Caki2 (cell line): ENCODE results near the gene NDUFB11. TPM values are rescaled to one million over a fixed set of nuclear protein-coding genes. Genes with fewer than 3 reads are reported as not detected.
"Not testable (repeated sequence)": the region's sequence is repeated elsewhere in the genome, so short reads cannot be mapped to it uniquely, and the experiment has no call there.

ENCODE experiments used
- DNase-seq: peaks from one replicate; pipeline ENCODE4 v3.0.0-alpha.2; 2015; ENCODE audit warnings: low read depth
- in situ Hi-C: cut with HindIII; loops from 2 replicates; pipeline ENCODE4 v1.10.0; 2016; ENCODE audit warnings: low sequenced_read_pairs, low pct_unique_long_range_greater_than_20kb, mixed read lengths
- total RNA-seq: library from RNA; depleted of rRNA; stranded (reverse); fragments of >200 nt; shearing (Covaris generic); gene quantifications from 2 replicates; pipeline ENCODE4 v1.2.3, GENCODE V29; 2014; ENCODE audit warnings: low replicate concordance

Gene NDUFB11
- total RNA-seq, 1 experiment from 2014 or later: 92.9 TPM

DNA sequence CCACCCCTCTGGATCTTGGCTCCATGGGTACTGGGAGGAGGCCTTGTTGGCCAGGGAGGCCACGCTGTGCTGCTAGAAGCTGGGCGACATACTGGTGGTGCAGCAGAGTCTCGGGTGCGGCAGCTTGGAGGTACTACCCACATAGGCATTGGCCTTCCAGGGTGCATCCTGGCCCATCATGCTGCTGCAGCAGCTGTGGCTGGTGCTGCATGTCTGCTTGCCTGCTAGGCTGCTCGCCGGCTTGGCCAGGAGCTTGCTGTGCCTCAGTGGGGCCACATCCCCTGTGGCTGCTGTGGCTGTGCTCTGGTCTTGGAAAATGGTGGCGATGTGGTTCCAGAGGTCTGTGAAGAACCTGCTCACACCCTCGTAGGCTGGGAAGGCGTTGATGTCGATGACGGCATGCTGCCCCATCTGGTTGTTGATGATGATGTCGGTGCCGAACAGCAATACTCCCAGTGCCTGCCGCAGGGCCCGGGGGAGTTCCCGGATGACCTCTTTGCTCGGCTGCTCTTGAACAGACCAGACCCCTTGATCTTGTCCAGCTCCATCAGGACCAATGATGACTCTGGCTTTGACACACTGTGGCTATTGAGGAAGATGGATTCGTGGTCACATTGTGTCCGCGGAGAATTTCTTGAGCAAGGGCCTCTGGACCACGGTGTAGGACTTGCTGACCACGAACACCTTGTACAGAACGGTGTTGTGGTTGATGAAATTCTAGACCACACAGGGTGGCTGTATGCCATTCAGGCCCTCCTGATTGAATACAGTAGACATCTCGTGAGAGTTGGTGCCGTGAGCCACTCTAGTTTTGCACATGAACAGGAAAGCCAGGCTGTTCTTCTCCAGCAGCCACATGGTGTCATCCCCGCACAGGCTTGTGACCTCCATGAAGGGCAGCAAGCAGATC, 12.4 kb upstream of the NDUFB11 start:
- in situ Hi-C loops: no loop called here
- DNase-seq: no peak

DNA sequence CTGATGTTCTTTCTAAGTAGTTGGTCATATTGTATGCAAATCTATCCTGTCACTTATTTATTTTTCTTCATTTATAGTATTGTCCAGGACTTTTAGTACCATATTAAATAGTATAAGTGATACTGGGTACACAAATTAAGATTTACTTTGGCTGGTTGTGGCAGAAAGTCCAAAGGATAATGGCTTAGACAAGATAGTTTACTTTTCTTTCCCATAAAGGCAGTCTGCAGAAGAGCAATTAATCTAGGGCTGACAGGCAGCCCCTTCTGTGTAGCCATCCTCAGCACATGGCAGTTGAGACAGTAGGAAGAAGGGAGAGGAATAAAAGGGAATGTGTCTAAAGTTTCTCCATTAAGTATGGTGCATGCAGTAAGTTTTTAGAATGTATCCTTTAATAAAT, 6.9 kb upstream of the NDUFB11 start:
- no peak for DNase-seq
- in situ Hi-C loops: no loop called here

DNA sequence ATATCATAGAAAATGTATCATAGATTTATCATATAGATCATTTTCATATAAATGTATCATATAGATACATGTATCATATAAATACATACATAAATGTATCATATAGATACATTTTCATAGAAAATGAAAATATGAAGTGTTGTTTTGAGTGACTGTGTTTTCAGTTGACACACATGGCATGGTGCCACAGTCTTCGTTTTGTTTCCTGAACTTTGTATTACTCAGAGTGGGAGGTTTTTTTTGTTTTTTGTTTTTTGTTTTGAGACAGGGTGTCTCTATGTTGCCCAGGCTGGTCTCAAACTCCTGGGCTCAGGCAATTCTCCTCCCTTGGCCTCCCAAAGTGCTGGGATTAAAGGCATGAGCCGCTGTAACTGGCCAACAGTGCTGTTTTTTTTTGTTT, 4.4 kb upstream of the NDUFB11 start:
- in situ Hi-C loops: no loop called here
- no peak for DNase-seq

DNA sequence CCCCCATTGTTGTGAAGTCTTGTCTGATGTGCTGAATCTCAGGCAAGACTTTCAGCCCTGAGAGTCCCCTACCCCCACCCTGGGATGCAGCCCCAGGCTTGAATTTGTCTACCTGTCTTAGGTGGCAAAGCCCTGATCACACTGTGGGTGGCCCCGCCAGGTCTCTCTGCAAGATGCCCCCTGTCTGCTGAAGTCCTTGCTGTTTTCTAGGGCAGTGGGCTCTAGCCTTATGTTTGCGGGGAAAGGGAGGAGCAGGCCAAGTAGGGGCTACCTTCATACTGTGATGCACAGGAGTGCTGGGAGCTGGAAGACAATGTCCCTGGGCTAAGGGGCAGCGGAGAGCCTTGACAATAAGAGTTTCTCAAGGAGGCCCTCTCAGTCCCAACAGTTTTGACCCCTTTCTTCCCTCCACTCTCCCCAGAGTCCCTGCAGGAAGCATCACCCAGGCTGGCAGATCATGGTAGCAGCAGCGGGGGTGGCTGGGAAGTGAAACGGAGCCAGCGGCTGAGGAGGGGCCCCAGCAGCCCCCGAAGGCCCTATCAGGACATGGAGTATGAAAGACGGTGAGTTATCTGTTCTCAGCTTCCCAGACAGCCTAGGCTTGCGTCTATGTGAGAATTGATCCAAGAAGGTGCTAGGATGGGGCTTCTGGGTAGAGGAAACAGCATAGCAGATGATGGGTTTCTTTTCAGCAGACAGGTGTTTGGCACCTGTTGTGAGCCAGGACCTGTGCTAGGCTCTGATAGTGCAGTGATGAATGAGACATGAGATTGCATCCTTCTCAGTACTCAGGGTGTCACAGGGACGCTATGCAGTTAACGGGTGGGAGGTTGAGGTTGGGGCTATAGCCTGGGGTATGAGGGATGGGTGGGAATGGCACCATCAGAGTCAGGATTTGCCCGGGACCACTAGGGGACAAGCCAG, 2.7 kb upstream of the NDUFB11 start:
- no peak for DNase-seq
- in situ Hi-C loops: no loop called here

DNA sequence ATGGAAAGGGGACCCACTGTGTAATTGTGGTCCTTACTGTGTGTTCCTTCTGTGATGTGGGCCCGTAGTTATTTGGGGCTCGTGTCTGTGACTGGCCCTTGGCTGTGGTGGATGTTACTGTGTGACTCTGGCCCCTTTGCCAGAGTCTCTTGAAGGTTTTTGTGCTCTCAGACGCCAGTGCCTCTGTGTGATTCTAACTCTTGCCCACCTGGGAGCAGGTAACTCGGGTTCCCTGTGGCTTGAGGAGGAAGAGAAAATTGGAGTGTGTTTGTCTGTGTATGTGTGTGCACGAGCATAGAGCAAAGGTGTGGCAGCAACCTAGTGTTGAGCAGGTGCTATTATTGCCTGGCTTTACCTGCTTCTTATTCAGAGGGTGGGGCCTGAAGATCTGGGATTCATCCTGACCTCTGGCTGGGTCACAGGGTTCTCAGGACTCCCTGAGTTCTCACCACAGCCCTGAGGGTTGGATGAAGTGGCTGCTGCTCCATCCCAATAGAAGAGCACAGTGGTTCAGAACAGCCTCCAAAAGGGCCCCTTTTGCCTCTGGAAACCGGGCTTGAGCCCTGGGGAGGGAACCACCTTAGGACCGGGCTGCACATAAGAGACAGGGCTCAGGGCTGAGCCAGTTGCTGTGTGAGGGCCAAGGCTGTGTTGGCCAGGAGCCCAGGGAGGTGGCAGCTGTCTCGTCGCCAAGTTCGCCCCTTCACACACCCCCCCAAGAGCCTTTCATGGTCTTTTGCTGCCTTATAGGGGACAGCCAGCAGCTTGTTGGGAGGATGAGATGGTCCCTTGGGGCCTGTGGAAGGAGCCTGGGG, 1.8 kb upstream of the NDUFB11 start:
- DNase-seq: no peak
- in situ Hi-C loops: no loop called here

DNA sequence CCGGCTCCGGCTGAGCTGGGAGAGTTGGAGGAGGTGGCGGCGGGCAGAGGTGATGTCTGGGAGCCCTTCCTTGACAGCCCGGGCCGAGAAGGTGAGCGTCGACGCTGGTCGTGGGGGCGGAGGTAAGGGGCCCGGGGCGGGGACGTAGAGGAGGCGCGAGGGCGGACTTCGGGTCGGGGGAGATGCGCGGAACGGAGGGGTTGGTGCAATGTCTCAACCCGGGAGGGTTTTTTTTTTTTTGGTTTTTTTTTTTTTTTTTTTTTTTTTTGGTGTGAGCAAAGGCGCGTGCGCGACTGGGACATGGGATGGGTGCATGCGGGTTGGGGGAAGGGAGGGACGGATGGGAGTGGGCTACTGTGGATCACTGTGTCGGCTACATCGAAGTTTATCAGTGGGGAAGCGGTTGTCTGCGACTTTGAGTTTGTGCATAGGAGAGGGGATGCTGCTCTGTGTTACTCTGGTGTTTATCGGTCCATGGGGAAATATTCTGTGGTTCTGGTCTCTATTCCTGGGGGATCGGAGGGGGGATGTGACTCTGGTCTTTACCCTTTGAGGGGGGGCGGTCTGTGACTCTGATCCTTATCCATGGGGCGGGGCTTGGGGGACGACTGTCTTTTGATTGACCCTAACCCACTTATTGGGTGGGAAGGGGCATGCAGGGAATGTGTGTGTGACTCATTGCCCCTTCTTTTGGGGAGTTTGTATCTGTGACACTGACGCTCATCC, 1.1 kb upstream of the NDUFB11 start:
- in situ Hi-C loops: no loop called here
- peak; percentile 10 for DNase-seq

DNA sequence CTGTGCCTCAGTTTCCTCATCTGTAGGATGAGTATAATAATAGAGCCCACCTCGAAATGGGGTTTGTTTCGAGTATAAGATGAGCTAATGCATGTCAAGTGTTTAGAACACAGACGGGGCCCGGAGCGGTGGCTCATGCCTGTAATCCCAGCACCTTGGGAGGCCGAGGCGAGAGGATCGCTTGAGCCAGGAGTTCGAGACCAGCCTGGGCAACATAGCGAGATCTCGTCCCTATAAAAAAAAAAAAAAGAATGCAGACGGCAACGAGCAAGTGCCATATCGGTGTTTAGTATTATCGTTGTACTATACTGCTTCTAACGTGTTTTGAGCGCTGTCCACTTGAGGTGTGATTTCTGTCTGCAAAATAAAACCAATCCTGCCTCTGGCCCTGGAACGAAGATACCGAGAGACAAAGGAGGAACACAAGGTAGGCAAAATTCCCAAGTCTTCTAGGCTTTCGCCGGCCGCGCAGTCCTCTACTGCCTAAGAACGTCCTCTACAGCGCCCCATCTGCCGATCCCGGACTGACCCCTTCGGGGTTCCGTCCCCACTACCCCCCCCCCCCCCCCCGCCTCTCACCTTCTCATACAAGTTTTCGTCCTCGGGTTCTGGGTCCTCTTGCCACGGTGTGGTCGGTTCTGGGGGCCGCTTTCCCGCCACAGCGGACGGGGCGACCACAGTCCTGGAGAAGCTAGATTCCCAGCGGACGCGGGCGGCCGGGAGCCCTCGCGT, 442 bp downstream of the NDUFB11 start:
- DNase-seq: no peak
- in situ Hi-C loops: no loop called here

DNA sequence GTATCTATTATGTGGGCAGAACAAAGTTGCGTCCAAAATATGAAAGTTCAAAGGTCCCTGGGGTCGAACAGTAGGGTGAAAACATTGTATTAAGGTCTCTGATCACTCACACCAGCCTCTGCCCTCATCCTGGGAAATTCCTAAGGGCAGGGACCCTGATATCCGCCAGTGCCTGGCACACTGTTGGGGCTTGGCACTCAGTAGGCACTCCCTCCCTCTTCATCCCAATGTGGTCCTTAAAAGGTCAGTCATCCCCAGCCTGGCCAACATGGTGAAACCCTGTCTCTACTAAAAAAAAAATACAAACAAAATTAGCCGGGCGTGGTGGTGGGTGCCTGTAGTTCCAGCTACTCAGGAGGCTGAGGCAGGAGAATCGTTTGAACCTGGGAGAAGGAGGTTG, 6.3 kb downstream of the NDUFB11 start:
- in situ Hi-C loops: no loop called here
- DNase-seq: no peak

DNA sequence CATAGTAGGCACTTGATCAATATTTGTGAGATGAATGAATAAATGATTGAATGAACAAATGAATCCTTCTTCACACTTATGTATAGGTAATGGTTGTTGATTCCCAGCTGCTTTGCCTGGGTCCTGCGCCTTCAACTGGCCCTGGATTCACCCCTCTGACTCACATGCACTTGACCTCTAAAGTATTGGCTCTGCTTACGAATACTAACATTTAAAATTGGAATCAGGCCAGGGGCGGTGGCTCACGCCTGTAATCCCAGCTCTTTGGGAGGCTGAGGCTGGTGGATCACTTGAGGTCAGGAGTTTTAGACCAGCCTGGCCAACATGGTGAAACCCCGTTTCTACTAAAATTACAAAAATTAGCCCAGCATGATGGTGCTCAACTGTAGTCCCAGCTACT, 8.9 kb downstream of the NDUFB11 start:
- DNase-seq: peak; percentile 36

DNA sequence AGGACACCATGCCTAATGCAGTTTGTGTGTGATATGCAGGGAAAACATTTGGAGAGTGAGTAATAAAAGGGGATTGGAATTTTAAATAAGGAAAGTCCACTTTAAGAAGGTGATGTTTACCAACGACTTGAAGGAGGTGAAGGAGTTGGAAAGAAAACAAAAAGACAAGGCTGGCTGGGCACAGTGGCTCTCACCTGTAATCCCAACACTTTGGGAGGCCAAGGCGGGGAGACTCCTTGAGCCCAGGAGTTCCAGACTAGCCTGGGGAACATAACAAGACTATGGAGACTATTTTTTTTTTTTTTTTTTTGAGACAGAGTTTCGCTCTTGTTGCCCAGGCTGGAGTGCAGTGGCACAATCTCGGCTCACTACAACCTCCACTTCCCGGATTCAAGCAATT, 11.0 kb downstream of the NDUFB11 start:
- in situ Hi-C loops: no loop called here
- no peak for DNase-seq

More for the DNA sequence above, 8.9 kb downstream of the NDUFB11 start:
- in situ Hi-C loops: not testable (repeated sequence)

DNA sequence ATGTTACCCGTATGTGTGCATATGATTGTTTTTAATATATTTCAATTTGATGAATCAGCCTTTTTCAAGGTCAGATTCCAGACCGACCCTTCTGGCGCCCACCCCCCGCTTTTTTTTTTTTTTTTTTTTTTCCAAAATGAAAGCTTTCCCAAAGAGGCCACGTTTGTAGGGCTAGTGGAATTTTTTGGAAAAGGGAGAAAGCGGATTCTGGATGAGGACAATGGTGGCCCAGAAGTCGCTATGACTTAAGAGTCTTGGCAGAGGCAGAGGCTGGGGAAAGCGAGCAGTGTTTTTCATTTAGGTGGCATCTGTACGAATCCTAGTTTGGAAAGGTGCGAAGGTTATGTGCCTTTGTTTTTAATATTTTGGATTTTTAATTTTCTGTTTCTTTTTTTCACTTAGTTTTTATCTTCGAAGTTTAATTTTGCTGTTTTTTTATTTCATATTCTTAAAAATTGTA, 14.6 kb downstream of the NDUFB11 start:
- in situ Hi-C loops: no loop called here
- no peak for DNase-seq

DNA sequence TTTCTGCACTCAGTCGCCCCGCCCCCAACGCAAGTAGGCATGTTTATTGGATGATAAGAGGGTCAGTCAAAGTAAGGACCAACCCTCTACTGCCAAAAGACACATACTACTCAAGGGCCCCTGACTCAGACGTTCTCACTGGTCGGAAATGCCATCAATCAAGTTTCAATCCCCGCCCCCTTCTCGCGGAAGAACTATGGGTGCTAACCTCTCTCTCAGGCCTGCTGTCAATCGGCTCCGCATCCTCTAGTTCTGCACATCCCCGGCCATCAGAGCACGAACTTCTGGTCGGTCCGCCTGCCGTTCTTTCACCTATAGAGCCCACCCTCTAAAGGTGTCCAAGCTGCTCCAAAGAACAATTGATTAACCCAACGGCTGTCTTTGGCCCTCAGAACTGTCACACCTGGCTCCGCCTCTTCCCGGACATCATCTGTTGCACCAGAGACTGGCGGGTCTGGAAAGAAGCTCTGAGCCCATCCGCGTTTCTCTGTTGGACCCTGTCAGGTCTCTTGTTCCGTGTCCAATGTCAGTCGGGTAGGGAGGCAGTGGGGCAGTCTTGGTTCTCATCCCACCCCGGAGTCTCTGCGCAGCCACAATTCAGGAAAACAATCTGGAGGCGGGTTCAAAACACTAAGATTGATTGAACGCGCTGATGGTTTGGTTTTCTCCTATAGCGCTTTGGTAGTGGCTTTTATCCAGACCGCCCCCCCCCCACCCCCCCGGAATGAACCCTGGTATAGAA, 15.2 kb downstream of the NDUFB11 start:
- DNase-seq: peak; percentile 95
- in situ Hi-C loops: no loop called here

DNA sequence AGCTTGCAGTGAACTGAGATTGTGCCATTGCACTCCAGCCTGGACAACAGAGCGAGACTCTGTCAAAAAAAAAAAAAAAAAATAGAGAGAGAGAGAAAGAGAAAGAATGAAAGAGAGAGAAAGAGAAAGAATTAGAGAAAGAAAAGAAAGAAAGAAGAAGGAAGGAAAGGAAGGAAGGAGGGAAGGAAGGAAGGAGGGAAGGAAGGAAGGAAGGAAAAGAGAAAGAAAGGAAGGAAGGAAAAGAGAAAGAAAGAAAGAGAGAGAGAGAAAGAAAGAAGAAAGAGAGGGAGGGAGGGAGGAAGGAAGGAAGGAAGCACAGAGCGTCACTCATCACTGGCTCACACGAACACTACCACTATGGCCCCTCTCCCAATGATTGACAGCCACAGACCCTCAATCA, 20.0 kb downstream of the NDUFB11 start:
- in situ Hi-C loops, DNase-seq: not testable (repeated sequence)

DNA sequence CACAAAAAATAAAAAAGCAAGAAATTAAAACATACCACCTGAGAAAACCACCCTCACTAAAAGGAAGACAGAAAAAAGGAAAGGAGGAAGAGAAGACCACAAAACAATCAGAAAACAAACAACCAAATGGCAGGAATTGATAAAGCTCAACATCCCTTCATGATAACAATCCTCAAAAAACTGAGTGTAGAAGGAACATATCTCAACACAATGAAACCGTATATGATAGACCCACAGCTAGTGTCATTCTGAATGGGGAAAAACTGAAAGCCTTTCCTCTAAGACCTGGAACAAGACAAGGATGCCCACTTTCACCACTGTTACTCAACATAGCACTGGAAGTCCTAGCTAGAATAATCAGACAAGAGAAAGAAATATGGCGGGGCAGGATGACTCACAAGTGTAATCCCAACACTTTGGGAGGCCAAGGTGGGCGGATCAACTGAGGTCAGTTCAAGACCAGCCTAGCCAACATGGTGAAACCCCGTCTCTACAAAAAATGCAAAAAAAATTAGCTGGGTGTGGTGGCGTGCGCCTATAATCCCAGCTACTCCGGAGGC, 27.9 kb downstream of the NDUFB11 start:
- DNase-seq, in situ Hi-C loops: not testable (repeated sequence)

DNA sequence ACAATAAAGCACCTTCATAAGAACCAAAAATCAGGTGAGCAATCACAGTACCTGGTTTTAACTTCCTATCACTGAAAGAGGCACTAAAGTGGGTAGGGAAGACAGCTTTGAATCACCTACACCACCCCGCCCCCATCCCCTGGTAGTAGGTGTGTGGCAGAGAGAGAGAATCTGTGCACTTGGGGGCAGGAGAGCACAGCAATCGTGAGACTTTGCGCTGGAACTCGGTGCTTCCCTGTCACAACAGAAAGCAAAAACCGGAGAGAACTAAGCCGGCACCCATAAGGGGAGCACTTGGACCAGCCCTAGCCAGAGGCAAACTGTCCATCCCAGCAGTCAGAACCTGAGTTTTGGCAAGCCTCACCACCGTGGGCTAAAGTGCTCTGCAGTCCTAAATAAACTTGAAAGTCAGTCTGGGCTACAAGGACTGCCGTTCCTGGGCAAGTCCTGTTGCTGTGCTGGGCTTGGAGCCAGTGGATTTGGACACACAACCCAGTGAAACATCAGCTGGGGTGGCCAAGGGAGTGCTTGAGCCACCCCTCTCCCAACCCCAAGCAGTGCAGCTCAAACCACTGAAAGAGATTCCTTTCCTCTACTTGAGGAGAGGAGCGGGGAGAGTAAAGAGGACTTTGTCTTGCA, 32.1 kb downstream of the NDUFB11 start:
- in situ Hi-C loops: no loop called here
- no peak for DNase-seq
